DOHH2 (cell line): ENCODE data around the gene PHRF1.

Source experiments
- EZH2phosphoT487 ChIP-seq: fragments of 200-600 bp; sonication (generic); IDR thresholded peaks from 2 replicates; pipeline ENCODE4 v1.6.1; 2017; ENCODE audit warnings: borderline replicate concordance, mild to moderate bottlenecking, antibody characterized with exemption, low read length, moderate library complexity, mixed read lengths
- TF ChIP-seq, protein P1 (sequence below): fragments of 200-600 bp; sonication (generic); IDR thresholded peaks from one replicate; pipeline ENCODE4 v1.5.1; 2014; ENCODE audit warnings: antibody characterized with exemption, mild to moderate bottlenecking, low read depth, low read length; ENCODE audit not compliant: poor library complexity, severe bottlenecking

DNA sequence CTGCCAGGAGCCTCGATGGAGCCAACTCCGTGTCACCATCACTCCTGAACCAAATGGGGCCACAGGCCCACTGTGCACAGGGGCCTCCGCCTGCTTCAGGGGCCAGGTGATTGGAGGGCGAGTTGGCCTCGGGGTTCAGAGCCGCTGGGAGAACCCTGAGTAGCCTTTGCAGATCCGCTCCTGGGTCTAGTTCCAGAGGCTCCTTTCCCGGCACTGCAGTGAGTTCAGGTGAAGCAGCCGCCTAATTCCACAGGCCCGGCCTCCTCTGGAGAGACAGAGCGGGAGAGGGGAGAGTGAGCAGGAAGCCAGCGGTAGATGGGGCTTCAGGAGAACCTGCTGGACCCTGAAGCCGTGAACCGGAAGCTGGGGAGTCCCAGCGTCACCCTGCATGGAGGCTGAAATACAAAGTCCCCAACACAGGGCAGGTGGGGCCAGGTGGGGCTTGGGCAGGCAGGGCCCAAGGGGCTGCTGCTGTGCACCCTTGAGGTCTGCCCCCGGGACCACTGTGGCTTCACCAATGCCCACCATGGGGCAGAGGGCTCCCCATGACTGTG is 83.3 kb downstream of the PHRF1 start:
- TF ChIP-seq, protein P1, sequence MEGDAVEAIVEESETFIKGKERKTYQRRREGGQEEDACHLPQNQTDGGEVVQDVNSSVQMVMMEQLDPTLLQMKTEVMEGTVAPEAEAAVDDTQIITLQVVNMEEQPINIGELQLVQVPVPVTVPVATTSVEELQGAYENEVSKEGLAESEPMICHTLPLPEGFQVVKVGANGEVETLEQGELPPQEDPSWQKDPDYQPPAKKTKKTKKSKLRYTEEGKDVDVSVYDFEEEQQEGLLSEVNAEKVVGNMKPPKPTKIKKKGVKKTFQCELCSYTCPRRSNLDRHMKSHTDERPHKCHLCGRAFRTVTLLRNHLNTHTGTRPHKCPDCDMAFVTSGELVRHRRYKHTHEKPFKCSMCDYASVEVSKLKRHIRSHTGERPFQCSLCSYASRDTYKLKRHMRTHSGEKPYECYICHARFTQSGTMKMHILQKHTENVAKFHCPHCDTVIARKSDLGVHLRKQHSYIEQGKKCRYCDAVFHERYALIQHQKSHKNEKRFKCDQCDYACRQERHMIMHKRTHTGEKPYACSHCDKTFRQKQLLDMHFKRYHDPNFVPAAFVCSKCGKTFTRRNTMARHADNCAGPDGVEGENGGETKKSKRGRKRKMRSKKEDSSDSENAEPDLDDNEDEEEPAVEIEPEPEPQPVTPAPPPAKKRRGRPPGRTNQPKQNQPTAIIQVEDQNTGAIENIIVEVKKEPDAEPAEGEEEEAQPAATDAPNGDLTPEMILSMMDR, result no peak
- no peak for TF ChIP-seq EZH2phosphoT487
